Tongue (tissue), 2 donors: Measurements from ENCODE around the gene WDR59. TPM values are rescaled to one million over a fixed set of nuclear protein-coding genes. Genes with fewer than 3 reads are reported as not detected.
"Not testable (repeated sequence)": the region's sequence is repeated elsewhere in the genome, so short reads cannot be mapped to it uniquely, and the experiment has no call there.

ENCODE experiments used
- DNase-seq: peaks from one replicate; pipeline ENCODE4 v3.0.0-alpha.2; 2015
- total RNA-seq: library from RNA; depleted of rRNA; stranded (reverse); fragments of >200 nt; gene quantifications from one replicate; pipeline ENCODE4 v1.2.3, GENCODE V29; 2014

The WDR59 gene
- total RNA-seq, 1 donor from 2014 or later = 36.6 TPM

GRCh38 chr16:74852500-74852875 lies 132.4 kb downstream of the WDR59 start:
- no peak for DNase-seq

DNA sequence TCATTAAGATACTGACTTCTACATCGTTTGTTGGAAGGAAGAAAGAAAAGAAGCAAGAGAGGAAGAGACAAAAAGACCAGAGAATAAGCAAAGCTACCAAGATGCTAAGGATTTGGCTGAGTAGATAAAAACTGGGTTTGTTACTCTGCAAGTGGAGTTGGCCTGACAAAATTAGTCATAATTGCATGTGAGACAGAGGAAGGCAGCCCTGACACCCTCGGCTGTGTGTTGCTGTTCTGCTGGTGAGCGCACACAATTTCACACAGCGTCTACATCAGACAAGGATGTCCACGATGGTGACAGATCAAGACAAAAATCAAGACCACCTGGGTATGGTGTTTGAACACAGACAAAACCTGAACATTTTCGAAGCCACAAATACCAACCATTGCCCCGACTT lies 134.9 kb downstream of the WDR59 start:
- DNase-seq = no peak

DNA sequence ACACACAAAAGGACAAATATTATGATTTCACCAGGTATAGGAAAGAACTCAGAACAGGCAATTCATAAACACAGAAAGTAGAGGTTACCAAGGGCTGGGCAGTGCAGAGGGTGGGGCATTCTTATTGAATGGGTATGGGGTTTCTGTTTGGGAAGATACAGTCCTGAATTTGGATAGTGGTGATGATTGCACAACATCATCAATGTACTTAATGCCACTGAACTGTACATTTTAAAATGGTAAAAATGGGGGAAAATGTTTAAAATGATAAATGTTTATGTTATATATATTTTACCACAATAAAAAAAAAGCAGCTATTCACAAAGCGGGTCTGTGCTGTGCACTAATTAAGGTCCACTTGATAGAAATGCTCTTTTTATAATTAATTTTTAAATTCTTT lies 137.7 kb downstream of the WDR59 start:
- no peak for DNase-seq

DNA sequence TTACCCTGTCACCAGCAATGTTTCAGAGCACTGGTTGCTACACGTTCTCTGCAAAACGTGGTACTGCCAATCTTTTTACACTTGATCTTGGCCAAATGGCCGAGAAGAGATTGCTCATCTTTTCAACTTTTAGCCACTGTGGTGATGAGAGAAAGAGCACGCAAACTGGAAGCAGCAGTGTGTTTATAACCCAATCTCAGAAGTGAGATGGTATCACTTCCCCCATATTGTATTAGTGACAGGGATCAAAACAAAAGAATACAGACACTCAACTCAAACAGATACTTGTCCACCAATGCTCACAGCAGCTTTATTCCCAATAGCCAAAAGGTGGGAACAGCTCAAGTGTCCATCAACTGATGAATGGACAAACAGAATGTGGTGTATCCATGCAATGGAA lies 138.2 kb downstream of the WDR59 start:
- no peak for DNase-seq

DNA sequence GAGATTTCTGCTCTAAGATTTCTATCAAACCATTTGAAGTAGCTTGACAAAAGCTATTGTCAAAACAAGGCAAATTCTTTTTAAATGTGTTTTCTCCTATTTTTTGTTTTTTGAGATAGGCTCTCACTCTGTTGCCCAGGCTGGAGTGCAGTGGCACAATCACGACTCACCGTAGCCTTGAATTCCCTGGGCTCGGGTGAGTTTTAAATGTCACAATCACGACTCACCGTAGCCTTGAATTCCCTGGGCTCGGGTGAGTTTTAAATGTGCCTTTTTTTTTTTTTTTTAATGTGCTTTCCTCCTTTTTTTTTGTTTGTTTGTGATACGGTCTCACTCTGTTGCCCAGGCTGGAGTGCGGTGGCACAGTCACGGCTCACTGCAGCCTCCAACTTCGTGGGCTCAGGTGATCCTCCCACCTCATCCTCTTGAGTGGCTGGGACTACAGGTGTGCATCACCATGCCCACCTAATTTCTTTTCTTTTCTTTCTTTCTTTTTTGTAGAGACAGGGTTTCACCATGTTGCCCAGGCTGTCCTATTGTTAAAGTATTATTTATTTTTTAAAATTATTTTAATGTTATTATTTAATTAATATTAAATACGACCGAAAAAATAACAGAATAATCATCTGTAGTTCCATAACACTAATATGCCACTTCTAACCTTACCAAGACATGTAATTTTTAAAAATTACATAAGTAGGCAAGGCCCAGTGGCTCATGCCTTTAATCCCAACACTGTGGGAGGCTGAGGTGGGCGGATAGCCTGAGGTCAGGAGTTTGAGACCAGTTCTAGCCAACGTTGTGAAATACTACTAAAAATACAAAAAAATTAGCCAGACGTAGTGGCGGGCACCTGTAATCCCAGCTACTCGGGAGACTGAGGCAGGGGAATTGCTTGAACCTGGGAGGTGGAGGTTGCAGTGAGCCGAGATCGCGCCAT lies 140.6 kb downstream of the WDR59 start:
- no peak for DNase-seq

GRCh38 chr16:74843381-74844035 lies 141.4 kb downstream of the WDR59 start:
- not testable (repeated sequence) for DNase-seq

DNA sequence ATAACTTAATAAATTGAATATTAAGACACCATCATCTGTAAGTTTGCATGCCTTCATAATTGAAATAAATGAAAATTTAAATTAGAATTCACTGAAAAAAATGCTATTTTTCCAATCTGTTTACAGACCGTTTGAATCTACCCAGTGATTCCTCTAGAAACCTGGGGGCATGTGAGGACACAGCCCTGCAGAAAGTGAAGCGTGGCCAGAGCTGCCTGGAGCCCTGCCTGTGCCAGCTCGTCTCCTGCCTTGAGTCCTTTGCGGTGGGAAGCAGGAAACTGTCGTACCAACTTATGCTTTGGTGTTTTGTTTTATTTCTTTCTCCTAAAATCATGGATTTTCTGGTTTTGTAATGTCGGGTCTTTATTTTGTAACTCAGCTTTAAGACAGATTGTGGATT lies 142.5 kb downstream of the WDR59 start:
- DNase-seq = no peak

DNA sequence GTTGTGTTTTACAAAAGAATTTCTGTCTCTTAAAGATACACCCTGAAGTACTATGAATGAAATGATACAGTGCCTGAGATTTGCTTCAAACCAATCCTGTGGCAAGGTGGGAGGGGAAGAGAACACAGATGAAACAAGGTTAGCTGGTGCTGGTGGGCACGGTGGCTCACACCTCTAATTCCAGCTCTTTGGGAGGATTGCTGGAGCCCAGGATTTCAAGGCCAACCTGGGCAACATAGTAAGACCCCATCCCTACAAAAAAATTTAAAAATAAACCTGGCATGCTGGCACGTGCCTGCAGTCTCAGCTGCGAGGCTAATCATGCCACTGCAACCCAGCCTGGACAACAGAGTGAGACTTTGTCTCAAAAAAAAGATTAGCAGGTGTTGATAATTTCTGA lies 143.0 kb downstream of the WDR59 start:
- DNase-seq = no peak

DNA sequence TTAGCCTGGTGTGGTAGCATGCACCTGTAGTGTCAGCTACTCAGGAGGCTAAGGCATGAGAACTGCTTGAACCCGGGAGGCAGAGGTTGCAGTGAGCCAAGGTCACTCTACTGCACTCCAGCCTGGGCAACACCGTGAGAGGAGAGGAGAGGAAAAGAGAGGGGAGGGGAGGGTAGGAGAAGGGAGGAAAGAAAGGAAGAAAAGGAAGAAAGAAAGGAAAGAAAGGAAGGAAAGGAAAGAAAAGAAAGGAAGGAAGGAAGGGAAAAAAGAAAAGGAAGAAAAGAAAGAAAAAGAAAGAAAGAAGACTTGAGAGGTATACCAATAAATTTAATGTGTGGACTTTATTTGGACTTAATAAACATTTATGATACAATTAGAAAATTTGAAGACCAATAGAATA lies 143.5 kb downstream of the WDR59 start:
- DNase-seq = no peak

GRCh38 chr16:74837056-74837455 lies 147.9 kb downstream of the WDR59 start:
- no peak for DNase-seq

- DNase-seq = no peak
Observed at GRCh38 chr16:74836111-74836671, 148.7 kb downstream of the WDR59 start.

DNA sequence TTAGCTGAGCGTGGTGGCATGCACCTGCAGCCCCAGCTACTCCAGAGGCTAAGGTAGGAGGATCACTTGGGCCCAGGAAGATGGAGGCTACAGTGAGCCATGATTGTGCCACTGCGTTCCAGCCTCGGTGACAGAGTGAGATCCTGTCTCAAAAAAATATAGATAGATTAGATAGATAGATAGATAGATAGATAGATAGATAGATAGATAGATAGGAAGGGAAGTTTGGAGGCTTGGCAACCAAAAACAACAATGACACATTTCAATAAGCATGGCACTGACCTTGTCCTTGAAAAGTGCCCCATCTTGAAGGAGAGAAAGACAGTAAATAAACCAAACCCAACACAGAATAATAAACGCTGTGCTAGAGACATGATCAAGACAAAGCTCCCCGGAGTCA lies 152.7 kb downstream of the WDR59 start:
- DNase-seq = no peak

- no peak for DNase-seq
Observed at GRCh38 chr16:74831467-74831866, 153.5 kb downstream of the WDR59 start.

DNA sequence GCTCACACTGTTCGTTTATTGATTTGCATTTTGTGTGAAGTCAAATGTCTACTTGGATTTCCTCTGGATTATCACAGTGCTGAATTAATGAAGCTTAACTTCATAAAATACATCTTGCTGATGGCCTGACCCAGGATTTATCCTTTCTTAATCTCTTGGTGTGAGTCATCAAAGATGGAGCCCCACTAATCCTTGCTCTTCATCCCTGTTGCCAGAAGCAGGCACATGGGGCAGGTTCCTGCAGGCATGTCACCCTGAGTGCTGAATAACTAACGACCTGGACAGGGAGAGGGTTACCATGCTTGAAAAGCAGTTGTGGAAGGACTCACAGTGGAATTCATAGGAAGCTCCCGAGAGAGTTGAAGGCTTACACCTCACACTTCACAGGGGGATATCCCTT lies 154.3 kb downstream of the WDR59 start:
- DNase-seq = no peak

GRCh38 chr16:74829637-74830036 lies 155.3 kb downstream of the WDR59 start:
- DNase-seq = no peak

DNA sequence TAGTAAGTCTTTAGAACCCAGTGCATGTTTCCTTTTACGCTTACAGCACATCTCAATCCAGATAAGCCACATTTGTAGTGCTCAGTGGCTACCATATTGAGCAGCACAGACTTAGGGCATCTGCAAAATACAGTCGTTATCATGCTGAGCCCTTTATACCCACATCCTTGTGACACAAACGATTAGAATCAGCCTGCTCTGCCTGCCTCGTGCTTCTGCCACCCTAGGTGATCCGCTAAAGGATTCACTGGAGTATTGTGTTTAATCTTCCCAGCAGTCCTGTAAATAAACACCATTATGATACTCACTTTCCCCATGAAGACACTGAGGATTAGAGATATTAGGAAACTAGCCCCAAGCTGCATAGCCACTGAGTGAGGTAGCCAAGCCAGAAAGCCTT lies 159.0 kb downstream of the WDR59 start:
- no peak for DNase-seq

DNA sequence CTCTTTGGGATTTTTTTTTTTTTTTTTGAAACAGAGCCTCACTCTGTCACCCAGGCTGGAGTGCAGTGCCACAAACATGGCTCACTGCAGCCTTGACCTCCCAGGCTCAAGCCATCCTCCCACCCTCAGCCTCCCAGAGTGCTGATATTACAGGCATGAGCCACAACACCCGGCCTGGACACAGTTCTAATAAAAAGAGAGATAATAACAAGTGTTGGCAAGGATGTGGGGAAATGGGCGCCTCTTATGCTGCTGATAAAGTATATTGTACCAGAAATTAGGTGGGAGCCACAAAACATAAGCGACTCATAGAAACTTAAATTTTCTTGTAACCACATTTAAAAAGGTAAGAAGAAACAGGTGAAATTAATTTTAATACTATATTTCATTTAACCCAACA lies 159.9 kb downstream of the WDR59 start:
- DNase-seq = no peak

Other genes with a start within 250 kb of the WDR59 start
- 0.41 TPM for gene FA2H, start 210.3 kb downstream of the WDR59 start, total RNA-seq
- 31.3 TPM for gene ZNRF1, start 13.9 kb upstream of the WDR59 start, total RNA-seq
- gene LDHD, start 131.7 kb upstream of the WDR59 start, total RNA-seq = 16.8 TPM
- 14.3 TPM for gene ZFP1, start 163.4 kb upstream of the WDR59 start, total RNA-seq
- not detected for gene CTRB2, start 222.0 kb upstream of the WDR59 start, total RNA-seq
- 1.0 TPM for gene CTRB1, start 233.9 kb upstream of the WDR59 start, total RNA-seq